Measurements from ENCODE around the gene TNRC6C.

The TNRC6C gene

DNA sequence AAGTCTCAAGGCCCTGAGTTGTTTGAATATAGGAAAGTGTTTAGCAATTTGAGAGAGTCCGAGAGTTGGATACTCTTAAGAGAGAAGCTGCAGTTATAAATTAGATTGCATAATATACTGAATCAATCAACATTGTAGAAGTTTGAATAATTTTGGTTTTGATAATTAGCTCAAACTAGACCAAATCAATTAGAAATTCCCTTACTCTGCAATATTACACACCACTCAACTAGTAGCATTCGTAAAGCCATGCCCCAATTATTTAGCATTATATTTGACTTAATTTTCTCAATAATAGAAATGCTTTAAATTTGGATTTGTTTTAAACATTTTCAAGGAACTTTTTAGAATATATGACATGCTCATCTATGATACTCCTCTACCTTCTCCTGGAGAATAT, 49.1 kb downstream of the TNRC6C start:
- no peak overlapping the region for H3K27ac ChIP-seq
- no peak for DNase-seq (ENCODE audit: low read depth, low spot score)

DNA sequence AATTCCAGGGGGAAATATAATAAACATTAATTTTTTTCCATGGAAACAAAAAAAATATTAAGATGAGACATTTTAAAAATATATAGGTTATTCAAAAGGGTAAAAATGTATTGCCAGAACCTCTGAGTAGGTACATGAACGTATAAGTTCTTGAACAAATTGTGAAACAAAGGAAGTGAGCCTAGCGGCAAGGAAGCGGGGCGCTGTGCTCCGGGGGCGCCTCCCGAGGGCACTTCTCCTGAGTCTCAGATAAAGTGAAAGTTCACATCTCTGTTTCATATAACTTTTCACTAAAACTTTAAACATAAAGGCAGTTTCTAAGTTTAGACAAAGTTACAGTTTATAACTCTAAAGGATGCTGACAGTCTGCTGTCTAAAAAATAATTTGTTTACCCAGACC, 52.3 kb downstream of the TNRC6C start:
- H3K27ac ChIP-seq, result no peak overlapping the region
- DNase-seq (ENCODE audit: low read depth, low spot score), result no peak

DNA sequence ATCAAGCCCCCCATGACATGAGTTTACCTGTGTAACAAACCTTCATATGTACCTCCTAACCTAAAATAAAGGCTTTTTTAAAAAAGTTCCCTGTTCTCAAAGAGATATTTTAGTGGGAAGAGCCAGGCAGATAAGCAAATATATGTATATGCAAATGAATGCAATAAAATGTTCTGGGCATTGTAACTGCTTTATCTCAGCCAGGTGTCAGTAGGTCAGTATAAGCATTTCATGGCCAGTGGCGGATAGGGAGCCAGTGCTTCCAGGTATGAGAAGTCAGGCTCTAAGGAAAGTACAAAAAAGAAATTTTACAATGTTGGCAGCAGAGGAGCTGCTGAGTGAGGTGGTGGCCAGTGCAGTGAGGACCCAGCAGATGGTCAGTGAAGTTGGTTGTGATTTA, 53.9 kb downstream of the TNRC6C start:
- no peak overlapping the region for H3K27ac ChIP-seq
- no peak for DNase-seq (ENCODE audit: low read depth, low spot score)

DNA sequence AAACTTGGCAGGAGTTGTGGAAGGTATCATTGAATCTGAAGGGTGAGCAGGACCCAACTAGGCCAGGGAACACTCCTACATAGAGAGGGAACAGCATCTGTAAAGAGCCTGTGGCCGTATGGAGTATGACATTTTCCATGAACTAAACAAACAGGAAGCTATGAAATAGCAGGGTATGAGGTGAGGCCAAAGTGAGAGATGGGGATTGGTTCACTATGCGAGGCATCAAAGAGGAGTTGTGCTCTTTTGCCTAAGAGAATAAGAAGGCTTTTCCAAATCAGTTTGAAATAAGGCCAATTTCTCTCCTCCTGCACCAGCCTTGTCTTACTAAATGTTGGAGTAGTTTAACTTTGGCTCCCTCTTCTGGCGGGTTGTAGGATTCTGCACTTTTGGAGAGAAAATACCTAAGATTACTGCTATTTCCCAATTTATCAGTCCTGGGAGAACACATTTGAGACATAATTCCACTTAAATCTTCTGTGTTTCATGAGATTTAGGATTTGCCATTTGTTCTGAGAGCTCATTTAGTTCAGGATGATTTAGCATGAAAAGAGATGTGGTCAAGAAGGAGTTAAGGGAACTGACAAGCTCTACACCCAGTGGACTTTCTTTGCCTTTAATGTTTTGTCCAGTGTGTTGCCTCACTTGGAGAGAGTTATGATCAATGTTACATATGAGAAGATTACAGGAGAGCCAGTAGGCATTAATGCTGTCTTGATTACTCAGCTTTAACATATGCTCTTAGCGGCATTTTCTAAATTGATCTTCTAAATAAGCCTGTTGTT, 55.4 kb downstream of the TNRC6C start:
- no peak overlapping the region for H3K27ac ChIP-seq
- no peak for DNase-seq (ENCODE audit: low read depth, low spot score)

DNA sequence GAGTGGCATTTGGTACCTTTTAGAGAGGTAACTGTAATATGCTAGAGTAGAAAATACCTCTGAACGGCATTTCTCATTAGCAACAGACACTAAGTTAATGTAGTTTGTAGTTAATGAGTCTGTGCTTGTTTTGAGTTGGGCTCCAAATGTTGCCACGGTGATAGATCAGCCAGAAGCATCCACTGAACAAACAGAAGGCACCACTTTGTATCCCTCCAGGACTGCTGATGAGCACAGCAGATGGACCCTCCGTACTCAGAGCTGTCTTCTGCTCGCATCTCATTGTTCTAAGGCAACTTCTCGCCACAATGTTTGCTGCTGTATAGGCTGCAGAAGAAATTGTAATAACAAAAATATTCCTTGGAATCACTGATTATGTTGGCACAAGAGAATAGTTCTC, 56.1 kb downstream of the TNRC6C start:
- H3K27ac ChIP-seq, result no peak overlapping the region
- no peak for DNase-seq (ENCODE audit: low read depth, low spot score)

DNA sequence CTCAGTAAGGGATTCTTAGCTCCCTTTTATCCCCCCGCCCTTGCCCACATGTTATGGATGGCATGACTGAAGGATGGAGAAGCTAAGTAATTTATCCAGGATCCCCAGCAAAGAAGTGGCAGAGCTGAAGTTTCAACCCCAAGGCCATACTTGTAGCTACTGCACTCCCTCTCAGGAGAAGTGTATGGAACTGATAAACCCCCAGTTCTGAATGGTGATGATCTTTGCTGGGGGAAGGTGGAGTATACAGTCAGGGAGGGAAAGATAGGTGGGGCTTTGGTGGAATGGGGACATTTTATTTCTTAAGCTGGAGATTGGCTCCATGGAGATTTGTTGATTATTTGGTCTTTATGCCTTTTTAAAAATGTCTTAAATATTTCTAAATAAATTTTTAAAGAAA, 58.3 kb downstream of the TNRC6C start:
- no peak for DNase-seq (ENCODE audit: low read depth, low spot score)
- H3K27ac ChIP-seq, result no peak overlapping the region

DNA sequence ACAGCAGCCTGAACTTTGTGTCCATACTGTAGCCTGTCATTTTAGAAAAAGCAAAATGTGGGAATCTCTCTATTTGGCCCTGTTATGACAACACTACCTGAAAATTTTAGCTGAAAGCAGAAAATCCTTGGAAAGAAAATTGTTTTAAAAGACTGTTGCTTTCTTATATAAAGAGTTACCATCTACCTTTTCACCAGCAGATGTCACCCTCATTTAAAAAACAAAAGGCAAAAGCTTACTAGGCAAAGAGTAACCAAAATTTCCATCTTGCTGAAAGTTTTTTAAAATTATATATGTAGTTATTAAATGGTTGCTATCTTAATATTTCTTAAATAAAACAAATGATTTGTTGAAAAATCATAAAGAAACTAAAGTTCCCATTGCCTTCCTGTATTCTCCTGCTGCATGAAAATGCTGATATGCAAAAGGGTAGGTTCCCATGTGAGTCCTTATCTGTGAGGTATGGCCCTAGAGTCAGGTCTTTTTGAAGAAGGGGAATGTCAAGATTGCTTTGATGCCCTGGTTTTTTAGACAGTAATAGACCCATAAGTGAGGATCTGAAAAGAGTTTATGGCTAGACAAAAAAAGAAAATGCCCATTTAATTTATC, 61.0 kb downstream of the TNRC6C start:
- no peak overlapping the region for H3K27ac ChIP-seq

DNA sequence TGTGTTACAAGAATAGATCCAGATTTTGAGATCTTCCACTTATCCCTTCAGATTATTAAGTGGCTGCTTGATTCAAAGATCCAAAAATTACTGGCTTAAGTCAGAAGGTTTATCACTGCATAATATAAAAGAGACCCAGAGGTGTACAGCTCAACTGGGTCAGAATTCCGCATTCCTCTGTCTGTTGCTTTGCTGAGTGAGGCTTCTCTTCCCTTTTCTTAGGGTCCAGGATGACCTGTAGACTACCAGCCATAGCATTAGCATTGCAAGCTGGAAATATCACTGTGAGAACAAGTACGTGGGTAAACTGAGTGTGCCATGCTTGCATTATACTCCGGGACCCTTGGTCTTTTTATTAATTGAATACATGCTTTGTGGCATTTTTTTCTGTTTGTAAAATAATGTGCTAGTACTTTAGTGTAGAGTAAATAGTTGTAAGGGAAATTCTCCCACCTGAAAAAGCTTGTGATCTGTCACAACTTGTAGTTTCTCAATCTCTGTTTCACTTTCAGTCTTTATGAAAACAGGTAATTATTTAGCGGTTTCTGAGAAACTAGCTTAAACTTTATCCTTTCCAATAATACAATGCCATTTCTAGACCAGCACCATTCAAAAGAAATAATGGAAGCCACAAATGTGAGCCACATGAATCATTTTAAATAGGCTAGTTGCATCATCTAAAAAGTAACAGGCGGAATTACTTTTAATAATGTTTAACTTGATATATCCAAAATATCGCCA, 61.6 kb downstream of the TNRC6C start:
- no peak for DNase-seq (ENCODE audit: low read depth, low spot score)

More for the DNA sequence above, 61.0 kb downstream of the TNRC6C start:
- DNase-seq (ENCODE audit: low read depth, low spot score), result no peak

DNA sequence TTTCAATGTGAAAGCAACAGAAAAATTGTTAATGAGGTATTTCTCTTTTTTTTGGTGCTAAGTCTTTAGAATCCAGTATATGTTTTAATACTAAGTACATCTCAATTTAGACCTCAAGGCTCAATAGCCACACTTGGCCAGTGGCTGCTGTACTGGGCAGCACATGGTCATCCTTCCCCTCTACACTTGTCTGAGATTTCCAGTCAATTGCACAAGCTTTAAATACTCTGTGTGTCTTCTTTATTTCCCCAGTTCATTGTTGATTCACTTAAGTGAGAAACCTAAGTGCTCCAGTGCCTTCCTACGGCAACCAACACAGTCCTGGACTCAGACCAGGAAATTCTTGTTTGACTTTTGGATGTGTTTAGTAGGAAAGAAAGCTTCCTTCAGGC, 62.2 kb downstream of the TNRC6C start:
- DNase-seq (ENCODE audit: low read depth, low spot score), result no peak

More for the DNA sequence above, 61.6 kb downstream of the TNRC6C start:
- no peak overlapping the region for H3K27ac ChIP-seq

DNA sequence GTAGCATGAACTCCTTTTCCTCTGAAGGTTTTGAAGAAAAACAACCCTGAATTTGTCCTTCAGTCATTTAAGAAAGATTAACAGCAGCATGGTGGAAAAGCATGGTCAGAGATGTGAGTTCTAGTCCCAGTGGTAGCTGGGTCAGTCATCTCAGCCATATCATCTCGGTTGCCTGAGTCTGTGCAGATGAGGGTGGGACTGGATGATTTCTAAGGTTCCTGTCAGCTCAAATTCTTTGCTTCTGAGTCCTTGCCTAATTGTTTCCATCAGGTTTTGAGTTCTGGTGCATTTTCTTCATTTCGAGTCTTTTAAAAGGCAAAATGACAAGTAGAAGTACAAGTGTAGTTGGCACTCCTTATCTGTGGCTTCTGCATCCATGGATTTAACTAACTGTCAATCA, 63.9 kb downstream of the TNRC6C start:
- DNase-seq (ENCODE audit: low read depth, low spot score), result no peak
- H3K27ac ChIP-seq, result no peak overlapping the region

More for the DNA sequence above, 62.2 kb downstream of the TNRC6C start:
- no peak overlapping the region for H3K27ac ChIP-seq

DNA sequence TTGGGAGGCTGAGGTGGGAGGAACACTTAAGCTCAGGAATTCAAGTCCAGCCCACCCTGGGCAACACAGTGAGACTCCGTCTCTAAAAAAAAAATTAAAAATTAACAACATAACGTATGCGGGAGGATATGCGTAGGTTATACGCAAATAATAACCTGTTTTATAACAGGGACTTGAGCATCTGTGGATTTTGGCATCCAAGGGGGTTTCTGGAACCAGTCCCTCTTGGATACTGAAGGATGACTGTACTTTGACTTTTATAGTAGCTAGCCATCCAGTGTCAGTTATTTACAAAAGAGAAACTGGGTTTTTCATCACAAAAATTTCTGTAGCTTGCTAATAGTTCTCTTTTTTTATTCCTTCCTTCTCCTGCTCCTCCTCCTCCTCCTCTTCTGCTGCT, 64.5 kb downstream of the TNRC6C start:
- no peak for DNase-seq (ENCODE audit: low read depth, low spot score)
- no peak overlapping the region for H3K27ac ChIP-seq

DNA sequence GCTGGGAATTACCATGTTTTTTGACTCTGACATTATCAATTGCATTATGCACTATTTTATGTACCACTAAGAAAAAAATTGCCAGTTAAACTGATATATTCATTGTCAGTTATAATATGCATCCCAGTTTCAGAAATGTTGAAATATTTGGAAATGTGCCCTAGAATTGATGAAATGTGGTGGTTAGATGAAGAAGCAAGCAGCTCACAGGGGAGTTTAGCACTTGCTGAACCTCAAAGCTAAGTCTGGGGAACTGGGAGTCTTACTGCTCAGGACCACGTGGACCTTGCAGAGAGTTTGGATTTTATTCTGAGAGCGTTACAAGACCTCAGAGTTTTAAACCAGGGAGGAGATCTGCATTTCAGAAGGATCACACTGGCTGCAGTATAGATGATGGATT, 67.9 kb downstream of the TNRC6C start:
- DNase-seq (ENCODE audit: low read depth, low spot score), result no peak
- no peak overlapping the region for H3K27ac ChIP-seq

DNA sequence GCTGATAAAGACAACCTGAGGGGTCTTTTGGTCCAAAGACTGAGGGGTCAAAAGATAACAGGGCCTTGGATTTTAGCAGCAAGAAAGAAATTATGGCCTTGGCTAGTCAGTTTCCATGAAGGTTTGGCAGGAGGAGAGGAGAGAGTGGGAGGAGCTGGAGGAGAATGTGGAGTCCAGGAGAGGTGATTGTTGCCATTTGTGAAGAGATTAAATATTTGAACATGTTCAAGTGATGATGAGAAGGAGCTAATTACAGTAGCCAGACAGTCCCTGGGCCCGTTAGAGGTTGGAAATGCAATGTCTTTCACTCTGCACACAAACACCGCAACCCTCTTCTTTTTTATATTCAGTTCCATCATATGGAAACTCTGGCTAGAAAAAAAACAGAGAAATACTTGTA, 68.6 kb downstream of the TNRC6C start:
- H3K27ac ChIP-seq, result no peak overlapping the region
- no peak for DNase-seq (ENCODE audit: low read depth, low spot score)

DNA sequence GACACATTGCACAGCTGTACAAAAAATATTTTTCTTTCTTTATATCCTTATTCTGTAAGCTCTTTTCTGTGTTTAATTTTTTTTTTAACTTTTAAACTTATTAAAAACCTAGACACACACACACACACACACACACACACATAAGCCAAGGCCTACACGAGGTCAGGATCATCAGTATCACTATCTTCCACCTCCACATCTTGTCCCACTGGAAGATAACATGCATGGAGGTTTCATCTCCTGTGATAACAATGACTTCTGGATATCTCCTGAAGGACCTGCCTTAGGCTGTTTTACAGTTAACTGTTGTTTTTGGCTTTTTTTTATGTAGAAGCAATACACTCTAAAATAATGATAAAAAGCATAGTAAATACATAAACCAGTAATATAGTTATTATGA, 71.2 kb downstream of the TNRC6C start:
- H3K27ac ChIP-seq, result no peak overlapping the region
- DNase-seq (ENCODE audit: low read depth, low spot score), result no peak

DNA sequence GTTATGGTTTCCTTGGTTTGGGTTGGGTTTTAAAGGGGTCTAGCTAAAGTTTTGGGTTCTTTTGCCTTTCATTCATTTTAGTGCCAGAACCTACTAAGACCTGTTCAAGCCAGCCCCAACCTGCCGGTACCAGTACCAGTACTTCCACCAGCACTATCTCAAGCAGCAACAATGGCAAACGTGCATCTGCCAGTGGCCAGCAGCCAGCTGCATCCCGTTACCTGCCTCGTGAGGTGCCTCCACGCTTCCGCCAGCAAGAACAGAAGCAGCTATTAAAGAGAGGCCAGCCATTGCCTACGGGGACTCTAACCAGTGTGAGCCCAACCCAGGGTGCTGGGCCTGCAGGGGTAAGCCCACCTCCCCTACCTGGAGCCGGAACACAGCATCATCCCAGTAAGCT, 72.9 kb downstream of the TNRC6C start:
- no peak for DNase-seq (ENCODE audit: low read depth, low spot score)
- H3K27ac ChIP-seq, result no peak overlapping the region

DNA sequence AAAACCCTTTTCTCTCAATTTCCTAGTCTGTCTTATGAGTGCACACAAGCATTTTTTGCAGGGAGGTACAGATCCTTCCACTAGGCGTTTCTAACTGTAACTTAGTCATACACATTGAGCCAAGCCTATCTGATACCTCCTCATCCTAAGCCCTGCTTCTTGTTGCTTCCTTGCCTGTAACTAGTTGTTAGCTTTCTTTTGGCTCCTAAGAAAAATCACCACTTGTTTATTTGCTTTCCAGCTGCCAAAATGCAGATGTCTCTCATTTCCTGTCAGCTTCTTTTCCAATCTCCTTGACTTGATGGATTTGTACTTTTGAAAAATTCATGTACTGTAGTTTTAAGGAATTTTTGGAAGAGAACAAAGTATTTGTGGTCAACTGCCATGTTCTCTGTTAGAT, 73.7 kb downstream of the TNRC6C start:
- no peak overlapping the region for H3K27ac ChIP-seq
- DNase-seq (ENCODE audit: low read depth, low spot score), result no peak

DNA sequence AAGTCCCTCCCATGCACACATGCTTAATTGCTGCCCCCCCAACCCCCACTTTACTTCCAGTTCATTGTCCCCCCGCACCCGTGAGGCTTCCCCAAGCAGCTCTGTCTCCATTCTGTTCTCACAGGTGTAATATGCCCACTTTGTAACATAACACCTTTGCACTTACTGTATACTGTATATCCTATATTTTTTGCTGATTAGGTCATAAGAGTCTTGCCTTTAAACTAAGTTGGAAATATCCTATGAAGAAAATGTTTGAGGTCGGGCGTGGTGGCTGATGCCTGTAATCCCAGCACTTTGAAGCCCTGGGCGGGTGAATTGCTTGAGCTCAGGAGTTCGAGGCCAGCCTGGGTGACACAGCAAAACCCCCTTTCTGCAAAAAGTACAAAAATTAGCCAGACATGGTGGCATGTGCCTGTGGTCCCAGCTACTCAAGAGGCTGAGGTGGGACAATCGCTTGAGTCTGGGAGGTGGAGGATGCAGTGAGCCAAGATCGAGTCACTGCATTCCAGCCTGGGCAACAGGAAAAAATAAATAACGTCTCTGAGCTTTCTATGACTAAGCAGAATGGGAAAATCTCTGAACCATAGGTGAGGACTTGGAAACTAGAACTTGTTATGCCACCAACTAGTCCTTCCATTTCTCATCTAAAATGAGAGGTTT, 76.1 kb downstream of the TNRC6C start:
- DNase-seq (ENCODE audit: low read depth, low spot score), result no peak
- H3K27ac ChIP-seq, result peak overlapping the region; percentile 48

DNA sequence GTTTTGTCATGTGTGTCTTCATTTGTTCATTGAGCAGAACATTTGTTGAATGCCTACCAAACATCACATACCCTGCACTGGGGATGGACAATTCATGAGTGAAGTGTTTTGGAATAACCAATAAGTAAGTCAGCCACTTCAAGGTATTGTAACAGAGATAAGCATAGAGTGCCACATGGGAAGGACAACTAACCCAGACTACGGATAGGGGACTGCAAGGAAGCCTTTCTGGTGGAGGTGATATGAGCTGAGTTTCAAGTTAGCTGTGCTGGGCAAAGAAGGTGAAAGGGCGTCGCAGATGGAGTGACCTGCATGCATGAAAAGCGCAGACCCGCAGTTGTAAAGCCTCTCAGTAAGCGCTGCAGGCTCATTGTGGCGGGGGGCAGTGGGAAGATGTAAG, 78.8 kb downstream of the TNRC6C start:
- no peak overlapping the region for H3K27ac ChIP-seq
- no peak for DNase-seq (ENCODE audit: low read depth, low spot score)

DNA sequence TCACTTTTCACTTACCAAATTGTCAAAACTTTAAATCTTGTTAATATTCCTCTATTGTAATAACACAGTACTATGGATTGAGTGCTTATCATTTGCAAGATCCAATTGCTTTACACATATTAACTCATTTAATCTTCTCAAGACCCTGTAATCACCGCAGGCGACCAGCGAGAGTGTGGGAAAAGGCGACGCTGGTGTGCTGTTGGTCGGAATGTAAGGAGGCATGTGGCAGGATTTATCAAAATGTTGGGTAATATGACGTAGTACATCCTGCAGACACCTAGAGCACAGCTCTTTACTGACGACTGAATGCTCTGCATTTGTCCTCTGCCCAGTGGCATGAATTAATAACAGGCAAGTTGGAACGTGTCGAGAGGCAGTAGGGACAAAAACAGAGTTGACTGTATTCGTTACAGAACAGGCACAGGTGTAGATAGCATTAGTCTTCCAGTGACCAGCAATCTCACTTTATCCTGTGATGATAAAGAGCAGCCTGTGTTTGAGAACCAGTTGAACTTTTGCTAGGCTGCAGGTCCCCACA, 80.3 kb downstream of the TNRC6C start:
- no peak overlapping the region for H3K27ac ChIP-seq
- no peak for DNase-seq (ENCODE audit: low read depth, low spot score)

DNA sequence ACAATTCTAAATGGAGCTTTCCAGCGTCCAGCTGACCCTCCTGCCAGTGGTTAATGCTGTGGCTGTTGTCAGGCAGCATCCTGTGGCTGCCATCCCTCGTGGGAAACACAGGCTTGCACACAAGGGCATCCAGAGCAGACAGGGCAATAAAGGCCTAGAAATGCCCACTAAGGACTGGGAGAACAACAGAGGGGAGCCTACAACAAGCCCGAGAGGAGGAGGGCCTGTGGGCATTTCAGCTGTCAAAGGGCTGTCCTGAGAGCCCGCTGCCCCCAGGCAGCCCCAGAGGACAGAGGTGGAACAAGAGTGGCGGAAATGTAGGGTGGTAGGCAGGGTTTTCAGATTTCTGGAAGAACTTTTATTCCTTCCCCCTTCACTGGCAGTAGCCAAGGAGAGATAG, 81.1 kb downstream of the TNRC6C start:
- no peak for DNase-seq (ENCODE audit: low read depth, low spot score)
- no peak overlapping the region for H3K27ac ChIP-seq
